RCC 7860 (cell line): ENCODE results near the gene IER5.

Experiments used
- DNase-seq: peaks from one replicate; pipeline ENCODE4 v3.0.0-alpha.2; 2015; ENCODE audit warnings: low spot score
- FAIRE-seq: peaks from 2 replicates; lab custom pipeline; 2012; peaks lifted over from hg19 to GRCh38; lab: Jason Lieb, UNC

Gene IER5

DNA sequence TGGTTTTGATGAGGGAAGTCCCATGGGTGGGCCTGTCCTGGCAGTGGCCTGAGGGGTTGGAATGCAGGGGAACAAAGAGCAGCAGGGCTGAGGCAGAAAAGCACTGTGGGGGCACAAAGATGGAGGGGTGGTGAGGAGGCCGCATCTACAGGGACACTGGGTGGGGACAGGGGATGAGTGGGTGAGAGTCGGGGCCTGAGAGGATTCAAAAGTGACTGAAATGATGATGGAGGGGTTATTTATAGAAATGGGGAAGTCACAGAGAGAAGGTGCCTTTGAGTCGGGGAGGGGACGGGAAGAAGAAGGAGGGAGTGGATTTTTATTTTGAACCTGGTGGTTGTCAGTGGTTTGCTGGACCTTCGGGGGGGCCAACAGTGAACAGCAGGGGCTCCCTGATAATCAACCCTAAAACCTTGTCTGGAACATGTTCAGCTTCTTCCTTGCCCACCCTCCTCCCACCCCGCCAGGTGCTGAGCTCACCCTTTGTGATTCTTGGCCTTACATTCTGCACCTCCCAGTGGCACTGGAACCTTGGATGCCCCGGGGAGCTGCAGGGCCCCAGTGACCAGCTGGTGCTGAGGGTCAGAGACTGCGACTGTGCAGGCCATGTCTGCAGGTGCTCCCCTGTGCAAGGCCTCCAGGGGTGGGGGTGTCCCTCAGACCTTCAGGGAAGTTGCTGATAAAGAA lies 42.9 kb downstream of the IER5 start:
- FAIRE-seq (no peak), DNase-seq (no peak)

DNA sequence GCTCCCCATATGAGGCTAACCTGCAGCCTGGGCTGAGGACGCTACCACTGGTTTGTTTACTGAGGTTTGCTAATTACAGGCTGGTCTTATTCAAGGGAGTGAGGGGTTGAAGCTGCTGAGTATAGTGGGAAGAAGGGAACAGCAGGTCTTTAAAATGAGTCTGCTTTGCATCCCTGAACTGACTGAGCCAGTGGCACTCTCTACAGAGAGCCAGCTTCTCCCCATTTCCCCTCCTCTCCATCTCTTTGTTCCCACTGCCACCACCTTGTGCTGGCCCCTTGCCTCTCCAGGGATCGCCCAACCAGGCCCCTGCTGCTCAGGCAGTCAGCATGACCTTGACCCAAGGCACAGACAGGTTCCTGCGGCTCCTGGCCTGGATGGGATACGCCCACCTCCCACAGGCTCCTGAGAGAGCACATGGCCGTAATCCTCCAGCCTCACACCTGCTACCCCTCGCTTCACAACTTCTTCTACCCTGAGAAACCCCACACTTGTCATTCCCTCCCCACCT lies 45.0 kb downstream of the IER5 start:
- DNase-seq (no peak), FAIRE-seq (no peak)

DNA sequence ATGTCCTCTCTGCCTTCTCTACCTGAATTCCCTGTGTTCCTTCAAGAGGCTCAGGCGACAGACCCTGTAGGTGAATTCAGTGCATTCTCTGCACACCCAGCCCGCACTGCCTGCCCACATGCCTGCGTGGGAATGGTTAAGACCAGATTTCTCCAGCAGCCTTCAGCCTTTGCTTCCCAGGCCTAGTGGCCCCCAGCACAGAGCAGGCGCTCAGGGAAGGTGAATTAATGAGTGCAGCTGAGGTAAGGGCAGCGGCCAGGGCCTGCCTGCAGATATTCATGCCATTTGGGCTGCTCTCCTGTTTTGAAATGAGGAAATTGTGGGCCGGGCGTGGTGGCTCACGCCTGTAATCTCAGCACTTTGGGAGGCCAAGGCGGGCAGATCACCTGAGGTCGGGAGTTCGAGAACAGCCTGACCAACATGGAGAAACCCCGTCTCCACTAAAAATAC lies 45.5 kb downstream of the IER5 start:
- FAIRE-seq (no peak), DNase-seq (no peak)

DNA sequence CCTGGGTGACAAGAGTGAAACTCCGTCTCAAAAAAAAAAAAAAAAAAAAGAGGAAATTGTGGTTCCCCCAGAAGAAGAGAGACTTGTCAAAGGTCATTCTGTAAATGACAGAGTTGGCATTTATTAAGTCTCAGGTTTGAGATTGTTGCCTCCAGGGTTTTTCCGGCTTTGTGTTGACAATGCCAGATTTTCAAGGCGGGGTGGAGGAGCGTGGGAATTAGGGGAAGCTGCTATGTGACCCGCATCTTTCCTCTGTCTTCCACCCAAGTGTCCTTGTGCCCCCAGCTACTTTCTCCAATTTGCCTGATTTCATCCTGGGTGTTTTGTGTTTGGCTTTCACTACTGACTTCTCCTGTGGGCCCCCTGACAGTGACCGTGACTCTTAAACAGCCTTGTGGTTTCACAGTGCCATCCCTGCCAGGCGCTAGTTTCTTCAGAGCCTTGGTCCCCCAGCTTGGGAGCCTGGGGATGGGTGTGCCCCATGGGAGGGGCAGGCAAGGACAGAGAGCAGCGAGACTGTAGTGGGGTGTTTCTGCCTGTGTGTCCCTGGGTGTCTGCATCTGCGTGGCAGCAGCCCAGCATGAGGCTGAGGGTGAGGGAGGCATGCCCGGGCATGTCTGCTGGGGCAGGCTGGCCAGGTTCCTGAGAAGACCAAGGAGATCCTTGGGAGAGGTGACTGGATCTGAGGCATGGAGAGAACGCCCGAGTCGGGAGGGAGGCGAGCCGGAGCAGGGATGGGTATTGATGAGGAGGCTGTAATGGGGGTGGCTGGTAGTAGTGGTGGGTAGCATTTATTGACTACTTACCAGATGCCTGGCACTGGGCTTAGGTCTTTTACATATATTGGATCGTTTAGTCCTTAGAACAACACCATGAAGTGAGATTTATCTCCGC lies 46.3 kb downstream of the IER5 start:
- no peak for FAIRE-seq
- DNase-seq = peak; percentile 43

DNA sequence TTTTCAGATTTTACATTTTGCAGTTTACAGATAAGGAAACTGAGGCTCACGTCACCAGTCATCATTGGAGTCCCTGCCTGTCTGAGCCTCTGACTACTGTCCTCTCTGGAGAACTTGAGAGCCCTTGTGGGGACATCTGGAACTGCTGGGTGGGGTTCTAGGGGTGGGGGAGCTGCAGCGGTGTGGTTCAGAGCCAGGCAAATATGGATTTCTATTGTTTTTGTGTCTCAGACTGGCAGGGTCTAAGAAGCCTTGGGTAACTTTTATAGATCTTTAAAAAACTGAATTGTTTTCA lies 46.9 kb downstream of the IER5 start:
- peak; percentile 35 for DNase-seq
- no peak for FAIRE-seq

DNA sequence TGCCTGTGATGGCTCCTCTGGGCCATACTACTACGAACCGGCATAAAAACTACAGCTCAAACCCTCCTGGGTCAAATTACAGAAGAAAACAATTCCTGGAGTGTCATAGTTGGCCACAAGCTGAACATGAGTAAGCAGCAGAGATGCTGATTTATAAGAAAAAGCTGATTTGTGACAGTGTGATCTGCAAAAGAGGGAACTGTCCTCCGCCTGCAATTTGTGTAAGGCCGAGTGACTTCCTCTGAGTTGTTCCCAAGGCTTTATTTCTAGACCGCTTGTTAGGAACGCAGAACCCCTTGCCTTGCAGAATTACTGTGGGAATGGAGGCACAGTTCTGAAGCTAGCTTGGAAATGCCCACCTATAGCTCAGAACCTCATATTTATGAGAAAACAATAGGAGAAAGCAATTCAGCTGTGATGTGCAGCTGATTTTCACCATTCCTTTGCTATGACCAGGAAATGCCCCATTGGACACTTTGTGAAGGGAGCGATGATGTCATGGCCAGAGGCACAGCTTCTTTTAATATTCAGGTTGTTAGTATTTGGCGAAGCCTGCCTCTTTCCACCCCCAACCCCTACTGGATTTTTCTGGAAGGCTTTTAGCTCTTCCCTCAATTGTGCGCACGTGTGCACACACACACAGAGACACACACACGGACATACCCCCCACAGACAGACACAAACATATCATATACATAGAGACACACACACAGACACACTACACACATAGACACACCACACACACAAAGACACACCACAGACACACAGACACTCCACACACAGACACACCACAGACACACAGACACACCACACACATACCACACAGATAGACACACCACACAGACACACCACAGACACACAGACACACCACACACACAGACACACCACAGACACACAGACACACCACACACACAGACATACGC lies 47.6 kb downstream of the IER5 start:
- DNase-seq (peak; percentile 48), FAIRE-seq (no peak)

DNA sequence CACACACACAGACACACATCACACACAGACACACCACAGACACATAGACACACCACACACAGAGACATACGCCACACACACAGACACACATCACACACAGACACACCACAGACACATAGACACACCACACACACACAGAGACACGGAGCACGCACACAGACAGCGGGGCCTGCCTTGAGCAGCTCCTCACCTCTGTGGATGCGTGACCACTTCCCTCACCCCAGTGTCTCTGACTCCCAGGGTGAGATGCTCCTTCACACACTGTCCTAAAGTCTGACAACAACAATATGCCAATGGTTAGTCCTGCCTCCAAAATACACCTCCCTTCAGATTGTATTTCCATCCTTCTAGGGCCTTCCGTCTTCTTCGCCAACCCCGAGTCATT lies 48.2 kb downstream of the IER5 start:
- DNase-seq (no peak), FAIRE-seq (no peak)

DNA sequence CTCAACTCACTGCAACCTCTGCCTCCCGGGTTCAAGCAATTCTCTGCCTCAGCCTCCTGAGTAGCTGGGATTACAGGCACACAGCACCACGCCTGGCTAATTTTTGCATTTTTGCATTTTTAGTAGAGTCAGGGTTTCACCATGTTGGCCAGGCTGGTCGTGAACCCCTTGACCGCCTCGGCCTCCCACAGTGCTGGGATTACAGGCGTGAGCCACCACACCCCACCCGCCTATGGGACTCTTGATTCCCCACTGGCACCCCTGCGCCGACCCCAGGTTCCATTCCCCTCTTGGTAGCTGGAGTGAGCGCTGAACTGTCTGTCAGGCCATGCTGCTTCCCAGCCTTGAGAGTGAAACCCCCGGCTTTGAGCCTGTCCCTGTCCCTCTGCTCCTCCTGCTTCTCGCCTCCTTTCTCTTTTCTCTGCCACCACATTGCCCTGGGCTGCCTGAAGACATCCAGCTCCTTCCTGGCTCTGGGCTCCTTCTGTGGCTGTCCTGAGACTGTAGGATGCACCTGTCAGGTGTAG lies 48.8 kb downstream of the IER5 start:
- FAIRE-seq (no peak), DNase-seq (no peak)

DNA sequence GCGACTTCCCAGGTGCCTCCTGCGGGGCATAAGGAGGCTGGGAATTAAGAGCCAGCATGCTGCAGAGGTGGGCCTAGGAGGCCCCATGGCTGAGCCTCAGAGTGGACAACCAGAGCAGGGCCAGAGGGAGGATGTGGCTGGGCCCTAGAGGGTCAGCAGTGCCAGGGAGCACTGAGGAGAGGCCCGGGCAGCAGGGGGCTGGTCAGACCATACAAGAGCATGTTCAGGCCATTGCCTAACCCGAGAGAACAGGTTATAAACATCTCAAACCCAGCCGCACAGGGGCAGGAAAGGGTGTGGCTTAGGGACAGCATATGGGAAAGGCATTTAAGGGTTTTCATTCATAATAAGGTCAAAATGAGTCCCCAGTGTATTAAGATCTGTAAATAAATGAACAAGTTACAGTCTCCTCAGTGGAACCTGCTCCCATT lies 51.1 kb downstream of the IER5 start:
- DNase-seq = no peak
- FAIRE-seq = no peak

DNA sequence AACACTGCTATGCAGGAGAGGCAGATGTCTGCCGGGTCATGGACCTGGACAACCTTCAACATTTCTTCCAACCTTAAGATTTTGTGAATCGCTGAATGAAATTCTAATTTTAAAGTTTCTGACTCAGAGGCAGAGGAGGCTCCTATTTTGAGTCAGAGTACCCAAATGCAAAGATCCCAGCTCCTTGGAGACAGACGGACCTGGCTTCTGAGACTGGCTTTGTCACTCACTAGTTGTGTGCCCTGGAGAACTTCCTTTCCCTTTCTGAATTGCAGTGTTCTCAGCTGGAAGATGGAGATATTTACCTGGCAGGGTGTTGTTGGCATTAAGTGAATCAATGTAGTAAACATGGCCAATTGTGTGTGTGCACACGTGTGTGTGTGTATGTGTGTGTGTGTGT lies 51.9 kb downstream of the IER5 start:
- DNase-seq = no peak
- no peak for FAIRE-seq

DNA sequence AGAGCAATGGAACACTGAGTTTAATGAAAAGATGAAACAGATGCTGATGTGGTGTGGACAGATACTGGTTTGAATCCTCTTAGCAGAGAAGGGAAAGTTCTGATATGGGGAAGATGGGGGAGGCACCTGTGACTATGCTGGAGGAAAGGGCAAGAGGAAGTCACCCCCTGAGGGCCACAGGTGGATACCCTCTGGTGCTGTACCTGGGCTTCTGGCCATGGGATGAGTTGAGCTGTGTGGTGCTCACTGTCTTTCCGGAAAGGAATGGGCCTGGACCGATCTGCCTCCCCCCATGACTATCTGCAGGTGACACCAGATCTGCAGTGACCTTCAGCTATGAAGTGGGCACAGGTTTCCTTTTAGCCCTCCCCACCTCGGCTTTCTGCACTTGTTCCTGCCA lies 52.4 kb downstream of the IER5 start:
- DNase-seq (no peak), FAIRE-seq (no peak)

DNA sequence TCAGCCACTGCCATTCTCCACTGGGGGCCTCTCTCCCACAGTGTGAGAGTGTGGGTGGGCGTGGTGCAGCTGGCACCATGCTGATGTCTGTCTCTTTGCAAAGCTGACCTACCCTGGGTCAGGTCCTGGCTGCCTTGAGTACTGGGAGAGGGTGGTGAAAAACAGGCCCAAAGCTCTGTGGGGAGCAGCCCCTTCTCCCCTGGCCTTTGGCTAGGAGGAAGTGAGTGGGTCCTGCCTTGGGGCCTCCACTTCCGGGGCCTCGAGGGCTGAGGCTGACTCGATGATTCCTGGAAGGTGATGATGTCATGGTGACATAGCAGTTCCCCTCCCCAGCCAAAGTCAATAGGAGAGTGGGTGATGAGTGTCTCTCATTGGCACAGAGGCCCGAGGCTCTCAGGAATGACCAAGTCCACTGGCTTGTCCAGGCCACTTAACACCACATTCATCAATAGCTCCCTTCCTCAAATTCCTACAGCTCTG lies 53.0 kb downstream of the IER5 start:
- DNase-seq = peak; percentile 53
- no peak for FAIRE-seq
